ENCODE data around the gene KCTD19. TPM values are rescaled to one million over a fixed set of nuclear protein-coding genes. Genes with fewer than 3 reads are reported as not detected.

The KCTD19 gene
- total RNA-seq, 1 experiment from 2014 or later, result 0.32 TPM

GRCh38 chr16:67302970-67303369, 23.6 kb downstream of the KCTD19 start:
- H3K4me1 ChIP-seq (ENCODE audit: insufficient read depth, low read length, poor library complexity, severe bottlenecking), result no peaks in the 10 kb centered on the region

GRCh38 chr16:67302076-67302475, 24.5 kb downstream of the KCTD19 start:
- POLR2A ChIA-PET (ENCODE audit: low non-redundant PET), result no interaction called here
- Histone ChIP-seq H3K27me3 (replicated peaks; ENCODE audit: insufficient read depth, low read depth, low read length, poor library complexity) (no peaks in the 10 kb centered on the region), H3K9me3 (ENCODE audit: low read depth, low read length, poor library complexity, severe bottlenecking) (no peaks in the 10 kb centered on the region), H3K4me1 (ENCODE audit: insufficient read depth, low read length, poor library complexity, severe bottlenecking) (no peaks in the 10 kb centered on the region), H3K27ac (ENCODE audit: low read depth, low read length, poor library complexity, severe bottlenecking) (no peak overlapping the region), H3K36me3 (ENCODE audit: insufficient read depth, low read length, poor library complexity, severe bottlenecking) (no peaks in the 10 kb centered on the region), H3K4me3 (ENCODE audit: low read depth, low read length, poor library complexity, severe bottlenecking) (no peak overlapping the region)
- CTCF ChIA-PET, result no interaction called here
- BruUV-seq (replicated peaks), result no TSS peak
- intact Hi-C loops (cut with micrococcal nuclease; ENCODE audit: unreplicated experiment), result no loop called here
- no peak for DNase-seq (ENCODE audit: low spot score)
- TF ChIP-seq CTCF (conservative IDR thresholded peaks at IDR 0.05; ENCODE audit: low read depth, low read length) (no peak), EZH2 (IDR thresholded peaks at IDR 0.05; ENCODE audit: borderline replicate concordance, low read depth, low read length, poor library complexity, severe bottlenecking) (no peak)

More at GRCh38 chr16:67302970-67303369, 23.6 kb downstream of the KCTD19 start:
- H3K27me3 ChIP-seq (replicated peaks; ENCODE audit: insufficient read depth, low read depth, low read length, poor library complexity), result no peaks in the 10 kb centered on the region
- intact Hi-C loops (cut with micrococcal nuclease; ENCODE audit: unreplicated experiment), result no loop called here
- no peak overlapping the region for H3K4me3 ChIP-seq (ENCODE audit: low read depth, low read length, poor library complexity, severe bottlenecking)
- CTCF ChIA-PET, result no interaction called here
- H3K27ac ChIP-seq (ENCODE audit: low read depth, low read length, poor library complexity, severe bottlenecking), result no peak overlapping the region
- BruUV-seq (replicated peaks), result no TSS peak
- no peaks in the 10 kb centered on the region for H3K36me3 ChIP-seq (ENCODE audit: insufficient read depth, low read length, poor library complexity, severe bottlenecking)
- TF ChIP-seq EZH2 (IDR thresholded peaks at IDR 0.05; ENCODE audit: borderline replicate concordance, low read depth, low read length, poor library complexity, severe bottlenecking), result no peak
- TF ChIP-seq CTCF (conservative IDR thresholded peaks at IDR 0.05; ENCODE audit: low read depth, low read length), result no peak
- DNase-seq (ENCODE audit: low spot score), result no peak
- POLR2A ChIA-PET (ENCODE audit: low non-redundant PET), result no interaction called here
- no peaks in the 10 kb centered on the region for H3K9me3 ChIP-seq (ENCODE audit: low read depth, low read length, poor library complexity, severe bottlenecking)

- TF ChIP-seq EZH2 (IDR thresholded peaks at IDR 0.05; ENCODE audit: borderline replicate concordance, low read depth, low read length, poor library complexity, severe bottlenecking) (no peak), CTCF (conservative IDR thresholded peaks at IDR 0.05; ENCODE audit: low read depth, low read length) (no peak)
- Histone ChIP-seq H3K36me3 (ENCODE audit: insufficient read depth, low read length, poor library complexity, severe bottlenecking) (no peaks in the 10 kb centered on the region), H3K27ac (ENCODE audit: low read depth, low read length, poor library complexity, severe bottlenecking) (no peak overlapping the region), H3K27me3 (replicated peaks; ENCODE audit: insufficient read depth, low read depth, low read length, poor library complexity) (no peaks in the 10 kb centered on the region), H3K9me3 (ENCODE audit: low read depth, low read length, poor library complexity, severe bottlenecking) (no peaks in the 10 kb centered on the region), H3K4me3 (ENCODE audit: low read depth, low read length, poor library complexity, severe bottlenecking) (no peak overlapping the region), H3K4me1 (ENCODE audit: insufficient read depth, low read length, poor library complexity, severe bottlenecking) (no peaks in the 10 kb centered on the region)
- no peak for DNase-seq (ENCODE audit: low spot score)
- POLR2A ChIA-PET (ENCODE audit: low non-redundant PET), result no interaction called here
- intact Hi-C loops (cut with micrococcal nuclease; ENCODE audit: unreplicated experiment), result no loop called here
- CTCF ChIA-PET, result no interaction called here
- no TSS peak for BruUV-seq (replicated peaks)
These were observed 25.3 kb downstream of the KCTD19 start for GRCh38 chr16:67301080-67301782.
